ENCODE results near the gene LDLRAD4. TPM values are rescaled to one million over a fixed set of nuclear protein-coding genes. Genes with fewer than 3 reads are reported as not detected.

Gene LDLRAD4
- total RNA-seq, 1 donor, result 0.43 TPM

- no peak overlapping the region for H3K4me3 ChIP-seq (ENCODE audit: low read depth, low read length)
- DNase-seq (ENCODE audit: low read depth), result no peak
- TF ChIP-seq CTCF (IDR thresholded peaks at IDR 0.05; ENCODE audit: insufficient read depth, low read depth, low read length), result no peak
Measured at GRCh38 chr18:13614641-13615288, 396.2 kb downstream of the LDLRAD4 start.

- H3K4me3 ChIP-seq (ENCODE audit: low read depth, low read length), result no peak overlapping the region
- no peak for TF ChIP-seq CTCF (IDR thresholded peaks at IDR 0.05; ENCODE audit: insufficient read depth, low read depth, low read length)
- no peak for DNase-seq (ENCODE audit: low read depth)
Measured at GRCh38 chr18:13615432-13615861, 396.9 kb downstream of the LDLRAD4 start.

GRCh38 chr18:13616041-13616440 is 397.5 kb downstream of the LDLRAD4 start:
- no peak overlapping the region for H3K4me3 ChIP-seq (ENCODE audit: low read depth, low read length)
- DNase-seq (ENCODE audit: low read depth), result no peak
- TF ChIP-seq CTCF (IDR thresholded peaks at IDR 0.05; ENCODE audit: insufficient read depth, low read depth, low read length), result no peak

- H3K4me3 ChIP-seq (ENCODE audit: low read depth, low read length), result no peak overlapping the region
- TF ChIP-seq CTCF (IDR thresholded peaks at IDR 0.05; ENCODE audit: insufficient read depth, low read depth, low read length), result no peak
- DNase-seq (ENCODE audit: low read depth), result no peak
Measured at GRCh38 chr18:13616525-13617035, 398.0 kb downstream of the LDLRAD4 start.

- no peak overlapping the region for H3K4me3 ChIP-seq (ENCODE audit: low read depth, low read length)
- TF ChIP-seq CTCF (IDR thresholded peaks at IDR 0.05; ENCODE audit: insufficient read depth, low read depth, low read length), result no peak
- DNase-seq (ENCODE audit: low read depth), result no peak
Measured at GRCh38 chr18:13617826-13618515, 399.4 kb downstream of the LDLRAD4 start.

- no peak for DNase-seq (ENCODE audit: low read depth)
- H3K4me3 ChIP-seq (ENCODE audit: low read depth, low read length), result no peak overlapping the region
- no peak for TF ChIP-seq CTCF (IDR thresholded peaks at IDR 0.05; ENCODE audit: insufficient read depth, low read depth, low read length)
Measured at GRCh38 chr18:13618760-13619438, 400.3 kb downstream of the LDLRAD4 start.

Measured in fibroblast of villous mesenchyme (primary cell).